ENCODE data around the gene TMEM116. TPM values are rescaled to one million over a fixed set of nuclear protein-coding genes. Genes with fewer than 3 reads are reported as not detected.
"Not testable (repeated sequence)": the region's sequence is repeated elsewhere in the genome, so short reads cannot be mapped to it uniquely, and the experiment has no call there.

The TMEM116 gene
- 13.0 and 13.3 TPM in 2 replicates for total RNA-seq (2014; rRNA removed; shearing (Covaris generic))
- 22.0 and 37.6 TPM in 2 replicates for polyA plus RNA-seq (2014; cell fraction: nucleus; rRNA removed)

- peak; percentile 98 for DNase-seq (ENCODE audit: extremely low read depth, low read depth)
Observed at GRCh38 chr12:112012775-112013600, at the start of gene TMEM116, which contains the start of gene ERP29. Gene TMEM116 (minus strand): TSS chr12:112013165. CDS start chr12:112005270, 7,895 bp downstream. Gene ERP29 (plus strand): TSS chr12:112013426. CDS start chr12:112013466, 40 bp downstream.

GRCh38 chr12:112061137-112061536 lies 48.2 kb upstream of the TMEM116 start:
- DNase-seq (ENCODE audit: extremely low read depth, low read depth) = no peak

GRCh38 chr12:112049351-112049750 lies 36.4 kb upstream of the TMEM116 start:
- DNase-seq (ENCODE audit: extremely low read depth, low read depth) = no peak

- DNase-seq (ENCODE audit: extremely low read depth, low read depth) = no peak
Observed at GRCh38 chr12:112046003-112046402, 33.0 kb upstream of the TMEM116 start.

- not testable (repeated sequence) for DNase-seq (ENCODE audit: extremely low read depth, low read depth)
Observed at GRCh38 chr12:112036614-112037013, 23.6 kb upstream of the TMEM116 start.

- DNase-seq (ENCODE audit: extremely low read depth, low read depth) = no peak
Observed at GRCh38 chr12:112035219-112035785, 22.3 kb upstream of the TMEM116 start.

- no peak for DNase-seq (ENCODE audit: extremely low read depth, low read depth)
Observed at GRCh38 chr12:112032292-112032691, 19.3 kb upstream of the TMEM116 start.

GRCh38 chr12:112031472-112031871 lies 18.5 kb upstream of the TMEM116 start:
- DNase-seq (ENCODE audit: extremely low read depth, low read depth) = no peak

GRCh38 chr12:112029301-112029700 lies 16.3 kb upstream of the TMEM116 start:
- DNase-seq (ENCODE audit: extremely low read depth, low read depth) = no peak

- no peak for DNase-seq (ENCODE audit: extremely low read depth, low read depth)
Observed at GRCh38 chr12:112025808-112026375, 12.9 kb upstream of the TMEM116 start.

- no peak for DNase-seq (ENCODE audit: extremely low read depth, low read depth)
Observed at GRCh38 chr12:112023759-112024396, 10.9 kb upstream of the TMEM116 start.

GRCh38 chr12:112022241-112023016 lies 9.5 kb upstream of the TMEM116 start:
- no peak for DNase-seq (ENCODE audit: extremely low read depth, low read depth)

GRCh38 chr12:112020947-112021457 lies 8.0 kb upstream of the TMEM116 start:
- DNase-seq (ENCODE audit: extremely low read depth, low read depth) = no peak

- no peak for DNase-seq (ENCODE audit: extremely low read depth, low read depth)
Observed at GRCh38 chr12:112018571-112019237, 5.7 kb upstream of the TMEM116 start.

- no peak for DNase-seq (ENCODE audit: extremely low read depth, low read depth)
Observed at GRCh38 chr12:112017041-112017440, 4.1 kb upstream of the TMEM116 start.

- DNase-seq (ENCODE audit: extremely low read depth, low read depth) = no peak
Observed at GRCh38 chr12:112015938-112016337, 3.0 kb upstream of the TMEM116 start.

GRCh38 chr12:112013601-112014402 lies 837 bp upstream of the TMEM116 start:
- DNase-seq (ENCODE audit: extremely low read depth, low read depth) = peak; percentile 82

GRCh38 chr12:112011685-112012084 lies 1.3 kb downstream of the TMEM116 start:
- DNase-seq (ENCODE audit: extremely low read depth, low read depth) = no peak
